Uterus (tissue), 4 donors: ENCODE data around the gene GDF7. TPM values are rescaled to one million over a fixed set of nuclear protein-coding genes. Genes with fewer than 3 reads are reported as not detected.

Experiments used
- DNase-seq, 2 donors: peaks; one replicate each; pipeline ENCODE4 v3.0.0-alpha.2; 2019 to 2020
- H3K27ac ChIP-seq, 2 donors: fragments of 200-600 bp; sonication (generic); 1 replicate in 1 of 2; 2 replicates in 1 of 2; pipeline ENCODE4 v1.5.1; 2016 to 2018
- H3K27me3 ChIP-seq, 2 donors: fragments of 200-600 bp; sonication (generic); one replicate each; pipeline ENCODE4 v1.5.1; 2018 to 2019; ENCODE audit warnings: control low read depth in 1 of 2
- H3K36me3 ChIP-seq, 2 donors: fragments of 200-600 bp; sonication (generic); one replicate each; pipeline ENCODE4 v1.5.1; 2019; ENCODE audit warnings: control low read depth in 1 of 2
- H3K4me1 ChIP-seq, 2 donors: fragments of 200-600 bp; sonication (generic); one replicate each; pipeline ENCODE4 v1.5.1; 2018 to 2019; ENCODE audit warnings: control low read depth in 1 of 2
- H3K4me3 ChIP-seq, 2 donors: fragments of 200-600 bp; sonication (generic); 1 replicate in 1 of 2; 2 replicates in 1 of 2; pipeline ENCODE4 v1.5.1; 2018 to 2019; ENCODE audit warnings: mild to moderate bottlenecking in 1 of 2
- H3K9me3 ChIP-seq, 2 donors: fragments of 200-600 bp; sonication (generic); one replicate each; pipeline ENCODE4 v1.5.1; 2019; ENCODE audit warnings: control low read depth in 1 of 2
- POLR2A ChIP-seq, 2 donors: fragments of 450-650 bp; IDR thresholded peaks; one replicate each; pipeline ENCODE4 v1.6.1; 2016; ENCODE audit warnings: antibody characterized with exemption in 2 of 2, mild to moderate bottlenecking in 1 of 2, moderate library complexity in 1 of 2
- intact Hi-C: fragments of 100-400 bp; cut with DNase I; formaldehyde crosslinking; loops from one replicate; pipeline ENCODE4 v1.15.1; 2023; ENCODE audit warnings: low total_unique reads
- total RNA-seq, 4 donors: library from RNA; depleted of rRNA in 3 of 4; stranded (reverse); fragments of >200 nt in 3 of 4; gene quantifications; one replicate each; pipeline versions ENCODE4 v1.1.0 to v1.2.4, GENCODE V29; 2014 to 2023
- TF ChIP-seq, protein P1 (sequence below), 4 experiments: fragments of 200-600 bp in 2 of 4; fragments of 450-650 bp in 2 of 4; sonication (generic) in 2 of 4; IDR thresholded peaks; one replicate each; pipeline ENCODE4 v1.5.1; 2016 to 2019; ENCODE audit warnings: antibody characterized with exemption in 4 of 4, mild to moderate bottlenecking in 2 of 4, moderate library complexity in 1 of 4
- donor health status: DM: yes; HTN: yes; CAD: no.

GDF7 gene
- total RNA-seq, 4 donors from 2014 or later: 1.5 to 45.6 (median 5.4) TPM

DNA sequence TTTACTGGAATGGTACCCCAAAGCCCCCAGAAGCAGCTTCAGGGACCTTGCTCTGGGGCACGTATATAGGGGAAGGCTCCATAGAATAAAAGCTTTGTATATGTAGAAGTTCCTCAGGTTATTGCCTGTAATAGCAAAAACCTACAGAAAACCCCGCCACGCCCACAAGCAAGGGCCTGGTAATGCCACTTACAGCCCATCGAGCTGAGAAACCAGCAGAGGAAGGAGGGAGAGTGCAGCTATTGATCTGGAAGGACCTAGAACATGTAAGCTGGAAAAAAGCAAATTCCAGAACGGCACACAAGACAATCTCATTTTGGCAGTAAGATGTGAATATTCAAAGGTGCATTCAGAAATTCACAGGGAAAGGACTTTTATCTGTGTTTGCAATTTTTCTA lies 31.8 kb upstream of the GDF7 start:
- Histone ChIP-seq H3K36me3 (no peaks in the 10 kb centered on the region), H3K9me3 (no peaks in the 10 kb centered on the region), H3K4me1 (peaks cover 0 to 10% of the 10 kb centered on the region in 2 donors), H3K27ac (peak overlapping the region; percentile 74 to 76), H3K27me3 (no peaks in the 10 kb centered on the region), H3K4me3 (no peak overlapping the region)
- no peak for TF ChIP-seq POLR2A (IDR thresholded peaks at IDR 0.05)
- TF ChIP-seq, protein P1, sequence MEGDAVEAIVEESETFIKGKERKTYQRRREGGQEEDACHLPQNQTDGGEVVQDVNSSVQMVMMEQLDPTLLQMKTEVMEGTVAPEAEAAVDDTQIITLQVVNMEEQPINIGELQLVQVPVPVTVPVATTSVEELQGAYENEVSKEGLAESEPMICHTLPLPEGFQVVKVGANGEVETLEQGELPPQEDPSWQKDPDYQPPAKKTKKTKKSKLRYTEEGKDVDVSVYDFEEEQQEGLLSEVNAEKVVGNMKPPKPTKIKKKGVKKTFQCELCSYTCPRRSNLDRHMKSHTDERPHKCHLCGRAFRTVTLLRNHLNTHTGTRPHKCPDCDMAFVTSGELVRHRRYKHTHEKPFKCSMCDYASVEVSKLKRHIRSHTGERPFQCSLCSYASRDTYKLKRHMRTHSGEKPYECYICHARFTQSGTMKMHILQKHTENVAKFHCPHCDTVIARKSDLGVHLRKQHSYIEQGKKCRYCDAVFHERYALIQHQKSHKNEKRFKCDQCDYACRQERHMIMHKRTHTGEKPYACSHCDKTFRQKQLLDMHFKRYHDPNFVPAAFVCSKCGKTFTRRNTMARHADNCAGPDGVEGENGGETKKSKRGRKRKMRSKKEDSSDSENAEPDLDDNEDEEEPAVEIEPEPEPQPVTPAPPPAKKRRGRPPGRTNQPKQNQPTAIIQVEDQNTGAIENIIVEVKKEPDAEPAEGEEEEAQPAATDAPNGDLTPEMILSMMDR (IDR thresholded peaks at IDR 0.05): no peak
- intact Hi-C loops: no loop called here
- no peak for DNase-seq

DNA sequence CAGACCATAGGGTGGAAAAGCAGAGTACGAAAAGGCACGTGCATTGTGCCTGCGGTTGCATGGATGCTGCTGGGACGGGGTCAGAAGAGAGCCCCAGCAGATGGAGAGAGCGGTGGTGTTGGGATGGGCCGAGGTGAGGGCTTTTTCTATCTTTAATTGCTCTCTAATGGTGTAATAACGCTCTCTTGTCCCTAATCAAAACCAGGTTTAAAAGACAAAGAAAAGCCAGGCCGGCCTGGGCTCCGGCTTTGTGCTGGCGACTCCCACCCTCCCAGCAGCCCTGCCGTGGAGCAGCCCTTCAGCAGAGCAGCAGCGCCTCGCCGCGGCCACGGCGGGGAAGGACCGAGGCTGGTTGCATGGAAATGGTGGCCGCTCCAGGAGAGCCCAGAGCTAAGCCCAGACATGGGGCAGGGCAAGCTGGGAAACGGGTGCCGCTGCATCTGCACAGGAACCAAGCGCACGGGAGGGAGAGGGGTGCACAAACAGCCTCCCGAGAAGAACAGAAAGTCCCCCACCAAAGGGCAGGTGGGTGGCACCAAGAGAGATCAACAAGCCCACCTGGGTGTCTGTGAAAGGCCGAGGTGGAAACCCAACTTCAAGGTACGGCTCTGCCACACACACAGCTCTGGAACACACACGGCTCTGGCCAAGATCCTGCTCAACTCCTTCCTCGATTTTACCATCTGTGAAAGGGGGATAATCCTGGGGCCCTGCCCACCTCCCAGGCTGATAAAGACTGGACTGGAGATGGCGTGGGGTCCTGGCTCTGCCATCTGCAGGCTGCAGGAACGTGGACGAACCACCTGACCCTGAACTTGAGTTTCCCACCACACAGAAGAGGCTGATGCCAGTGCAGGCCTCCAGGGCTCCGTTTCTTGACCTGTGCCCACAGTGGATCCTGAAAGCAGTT lies 31.0 kb upstream of the GDF7 start:
- intact Hi-C loops: no loop called here
- peak; percentile 91 to 94 for DNase-seq
- Histone ChIP-seq H3K36me3 (no peaks in the 10 kb centered on the region), H3K4me1 (peaks cover 0 to 10% of the 10 kb centered on the region in 2 donors), H3K9me3 (no peaks in the 10 kb centered on the region), H3K27me3 (no peaks in the 10 kb centered on the region), H3K4me3 (no peak overlapping the region), H3K27ac (peak overlapping the region; percentile 74 to 76)
- TF ChIP-seq, protein P1 (IDR thresholded peaks at IDR 0.05): peak; percentile 97 to 99 (median 98)
- TF ChIP-seq POLR2A (IDR thresholded peaks at IDR 0.05): peak in 1 of 2 donors; percentile 7

DNA sequence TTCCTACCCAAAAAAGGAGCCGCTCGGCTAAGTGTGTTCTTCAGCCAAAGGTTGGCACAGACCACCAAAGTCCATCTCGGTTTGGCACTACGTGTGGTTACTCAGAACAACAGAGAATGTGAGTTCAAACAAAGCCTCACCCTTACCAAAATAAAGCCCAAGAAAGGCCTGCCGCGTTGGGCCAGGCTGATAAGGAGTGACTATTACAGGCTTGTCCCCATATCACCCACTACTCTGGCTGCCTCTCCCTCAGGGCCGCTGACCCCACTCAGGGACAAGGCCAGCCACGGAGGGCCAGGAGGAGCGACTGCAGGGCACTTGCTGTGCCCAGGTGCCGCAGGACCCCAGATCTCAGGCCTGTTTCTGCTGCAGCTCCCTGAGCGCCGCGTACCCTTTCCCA lies 29.8 kb upstream of the GDF7 start:
- DNase-seq: peak; percentile 66 to 68
- Histone ChIP-seq H3K9me3 (no peaks in the 10 kb centered on the region), H3K36me3 (no peaks in the 10 kb centered on the region), H3K27me3 (no peaks in the 10 kb centered on the region), H3K4me1 (peaks cover 0 to 17% of the 10 kb centered on the region in 2 donors), H3K4me3 (no peak overlapping the region), H3K27ac (peak overlapping the region; percentile 74 to 76)
- intact Hi-C loops: no loop called here
- TF ChIP-seq, protein P1 (IDR thresholded peaks at IDR 0.05): no peak
- TF ChIP-seq POLR2A (IDR thresholded peaks at IDR 0.05): no peak

DNA sequence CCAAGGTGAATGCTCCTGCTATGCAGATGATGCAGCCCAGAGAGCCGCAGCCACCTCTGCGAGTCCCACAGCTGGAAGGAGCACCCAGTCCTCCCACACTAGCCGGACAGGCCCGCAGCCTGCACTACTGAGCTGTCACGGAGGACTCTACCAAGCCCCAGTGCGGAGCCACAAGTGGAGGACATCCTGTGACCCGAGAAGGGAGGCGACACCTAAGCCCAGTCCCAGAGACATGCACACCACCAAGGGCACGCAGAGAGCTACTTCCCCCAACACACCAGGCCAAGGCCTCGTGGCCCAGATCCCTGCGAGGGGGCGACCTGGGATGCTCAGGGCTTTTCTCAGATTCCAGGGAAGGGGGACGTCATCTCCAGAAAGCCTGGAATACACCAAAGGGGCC lies 28.9 kb upstream of the GDF7 start:
- DNase-seq: no peak
- Histone ChIP-seq H3K9me3 (no peaks in the 10 kb centered on the region), H3K27me3 (no peaks in the 10 kb centered on the region), H3K36me3 (no peaks in the 10 kb centered on the region), H3K4me1 (peaks cover 0 to 20% of the 10 kb centered on the region in 2 donors), H3K27ac (peak overlapping the region; percentile 74 to 76), H3K4me3 (no peak overlapping the region)
- no peak for TF ChIP-seq POLR2A (IDR thresholded peaks at IDR 0.05)
- TF ChIP-seq, protein P1 (IDR thresholded peaks at IDR 0.05): no peak
- intact Hi-C loops: no loop called here
